Astrocyte (in vitro differentiated cells and primary cell): ENCODE results near the gene ST6GALNAC6. TPM values are rescaled to one million over a fixed set of nuclear protein-coding genes. Genes with fewer than 3 reads are reported as not detected.

Source experiments
- DNase-seq: peaks from one replicate; pipeline ENCODE4 v3.0.0-alpha.2; 2010; ENCODE audit warnings: low read depth
- FAIRE-seq: peaks from 2 replicates; lab custom pipeline; 2011; peaks lifted over from hg19 to GRCh38; lab: Jason Lieb, UNC
- H2AFZ ChIP-seq: 2 replicates; pipeline ENCODE4 v1.6.0; 2012; ENCODE audit warnings: low read depth, low read length, inconsistent platforms
- H3K27ac ChIP-seq: 2 replicates; pipeline ENCODE4 v1.5.1; 2011; ENCODE audit warnings: low read depth, low read length, inconsistent platforms
- H3K27me3 ChIP-seq: 2 replicates; pipeline ENCODE4 v1.6.0; 2011; ENCODE audit warnings: low read length, inconsistent platforms; ENCODE audit not compliant: insufficient read depth
- H3K36me3 ChIP-seq: 2 replicates; pipeline ENCODE4 v1.5.1; 2011; ENCODE audit warnings: low read length, inconsistent platforms; ENCODE audit not compliant: insufficient read depth
- H3K4me1 ChIP-seq: 2 replicates; pipeline ENCODE4 v1.5.1; 2011; ENCODE audit warnings: low read length, inconsistent platforms; ENCODE audit not compliant: insufficient read depth
- H3K4me2 ChIP-seq: 2 replicates; pipeline ENCODE4 v1.6.0; 2012; ENCODE audit warnings: low read length, inconsistent platforms
- H3K4me3 ChIP-seq: 2 replicates; pipeline ENCODE4 v1.5.1; 2011; ENCODE audit warnings: low read depth, mild to moderate bottlenecking, low read length, inconsistent platforms; ENCODE audit not compliant: insufficient read depth
- H3K79me2 ChIP-seq: 2 replicates; pipeline ENCODE4 v1.6.0; 2012; ENCODE audit warnings: mild to moderate bottlenecking, low read length, inconsistent platforms; ENCODE audit not compliant: insufficient read depth
- H3K9ac ChIP-seq: 2 replicates; pipeline ENCODE4 v1.6.0; 2012; ENCODE audit warnings: mild to moderate bottlenecking, low read length, inconsistent platforms
- H3K9me3 ChIP-seq: 2 replicates; pipeline ENCODE4 v1.5.1; 2012; ENCODE audit warnings: low read depth, mild to moderate bottlenecking, low read length, inconsistent platforms; ENCODE audit not compliant: insufficient read depth
- H4K20me1 ChIP-seq: 2 replicates; pipeline ENCODE4 v1.6.0; 2012; ENCODE audit warnings: low read length, inconsistent platforms; ENCODE audit not compliant: insufficient read depth
- H3K27ac Mint-ChIP-seq: one replicate; pipeline ENCODE4 v1.8.0; 2021; ENCODE audit warnings: mild to moderate bottlenecking, mixed read lengths; ENCODE audit not compliant: unreplicated experiment
- H3K27me3 Mint-ChIP-seq: one replicate; pipeline ENCODE4 v1.8.0; 2021; ENCODE audit warnings: low read depth, mixed read lengths; ENCODE audit not compliant: unreplicated experiment
- H3K36me3 Mint-ChIP-seq: one replicate; pipeline ENCODE4 v1.8.0; 2021; ENCODE audit warnings: low read depth, mixed read lengths; ENCODE audit not compliant: unreplicated experiment
- H3K4me1 Mint-ChIP-seq: one replicate; pipeline ENCODE4 v1.8.0; 2021; ENCODE audit warnings: low read depth, mixed read lengths; ENCODE audit not compliant: unreplicated experiment
- H3K4me3 Mint-ChIP-seq: one replicate; pipeline ENCODE4 v1.8.0; 2021; ENCODE audit warnings: mild to moderate bottlenecking, moderate library complexity, mixed read lengths; ENCODE audit not compliant: unreplicated experiment
- H3K9me3 Mint-ChIP-seq: one replicate; pipeline ENCODE4 v1.8.0; 2021; ENCODE audit warnings: mild to moderate bottlenecking, mixed read lengths; ENCODE audit not compliant: unreplicated experiment
- CTCF ChIP-seq: IDR thresholded peaks from 2 replicates; pipeline ENCODE4 v1.5.1; 2011; ENCODE audit warnings: low read depth, mild to moderate bottlenecking, inconsistent platforms, low read length, moderate library complexity; ENCODE audit not compliant: insufficient read depth
- EZH2 ChIP-seq: IDR thresholded peaks from 2 replicates; pipeline ENCODE4 v1.6.1; 2012; ENCODE audit warnings: mild to moderate bottlenecking, low read length, inconsistent platforms; ENCODE audit not compliant: insufficient read depth
- total RNA-seq: library from RNA; stranded (reverse); gene quantifications from 2 replicates; pipeline ENCODE4 v1.2.1, GENCODE V29; 2021

The ST6GALNAC6 gene
- total RNA-seq, 1 donor from 2014 or later: 30.4 TPM

GRCh38 chr9:127868278-127868902 is 31.0 kb downstream of the ST6GALNAC6 start:
- H2AFZ ChIP-seq: no peak overlapping the region
- H3K4me3 ChIP-seq: no peak overlapping the region
- no peak overlapping the region for H3K4me3 Mint-ChIP-seq
- H3K36me3 ChIP-seq: no peaks in the 10 kb centered on the region
- DNase-seq (no peak), FAIRE-seq (no peak)
- H3K27ac ChIP-seq: no peak overlapping the region
- H4K20me1 ChIP-seq: peaks cover 12% of the 10 kb centered on the region
- no peaks in the 10 kb centered on the region for H3K27me3 Mint-ChIP-seq
- no peak overlapping the region for H3K9ac ChIP-seq
- H3K4me1 Mint-ChIP-seq: peaks cover 10% of the 10 kb centered on the region
- H3K9me3 Mint-ChIP-seq: no peaks in the 10 kb centered on the region
- no peak for TF ChIP-seq EZH2
- no peak for TF ChIP-seq CTCF
- H3K9me3 ChIP-seq: no peaks in the 10 kb centered on the region
- no peak overlapping the region for H3K4me2 ChIP-seq
- no peak overlapping the region for H3K27ac Mint-ChIP-seq
- H3K36me3 Mint-ChIP-seq: peaks cover 15% of the 10 kb centered on the region
- peaks cover 7% of the 10 kb centered on the region for H3K4me1 ChIP-seq
- no peaks in the 10 kb centered on the region for H3K27me3 ChIP-seq
- no peaks in the 10 kb centered on the region for H3K79me2 ChIP-seq

- H3K27ac Mint-ChIP-seq: no peak overlapping the region
- Histone ChIP-seq H3K27me3 (no peaks in the 10 kb centered on the region), H2AFZ (no peak overlapping the region), H3K4me1 (peaks cover 7% of the 10 kb centered on the region), H4K20me1 (peaks cover 9% of the 10 kb centered on the region), H3K9ac (no peak overlapping the region), H3K79me2 (no peaks in the 10 kb centered on the region), H3K4me3 (no peak overlapping the region), H3K4me2 (no peak overlapping the region), H3K36me3 (no peaks in the 10 kb centered on the region), H3K9me3 (no peaks in the 10 kb centered on the region), H3K27ac (no peak overlapping the region)
- H3K36me3 Mint-ChIP-seq: peaks cover 13% of the 10 kb centered on the region
- no peaks in the 10 kb centered on the region for H3K27me3 Mint-ChIP-seq
- no peak overlapping the region for H3K4me3 Mint-ChIP-seq
- no peaks in the 10 kb centered on the region for H3K9me3 Mint-ChIP-seq
- peaks cover 10% of the 10 kb centered on the region for H3K4me1 Mint-ChIP-seq
- no peak for DNase-seq
- FAIRE-seq: no peak
- TF ChIP-seq EZH2 (no peak), CTCF (no peak)
These were observed 31.8 kb downstream of the ST6GALNAC6 start for GRCh38 chr9:127867356-127868277.
